HepG2 (cell line): ENCODE measurements around the gene FNBP1L. TPM values are rescaled to one million over a fixed set of nuclear protein-coding genes. Genes with fewer than 3 reads are reported as not detected.

Source experiments
- ATRX ChIP-seq: sonication (generic); formaldehyde crosslinking; IDR thresholded peaks from 2 replicates; pipeline ENCODE4 v1.4.0; 2020; ENCODE audit warnings: missing genetic modification reagents, borderline replicate concordance
- HINFP ChIP-seq: sonication (generic); formaldehyde crosslinking; IDR thresholded peaks from 2 replicates; pipeline ENCODE4 v1.4.0; 2020; ENCODE audit warnings: low read depth, mild to moderate bottlenecking, missing genetic modification reagents
- MATR3 ChIP-seq: sonication (generic); formaldehyde crosslinking; IDR thresholded peaks from 2 replicates; pipeline ENCODE4 v1.4.0; 2020; ENCODE audit warnings: missing genetic modification reagents
- SNAPC4 ChIP-seq: sonication (generic); formaldehyde crosslinking; IDR thresholded peaks from 2 replicates; pipeline ENCODE4 v1.4.0; 2020; ENCODE audit warnings: mild to moderate bottlenecking, missing genetic modification reagents
- TAF1 ChIP-seq: sonication (generic); formaldehyde crosslinking; IDR thresholded peaks from 2 replicates; pipeline ENCODE4 v1.4.0; 2020; ENCODE audit warnings: missing genetic modification reagents
- TCF12 ChIP-seq, 2 experiments: fragments of 450-650 bp in 1 of 2; sonication (generic) in 1 of 2; formaldehyde crosslinking in 1 of 2; IDR thresholded peaks; 2 replicates each; pipeline versions ENCODE4 v1.6.1 to v1.8.0; 2017 to 2022; ENCODE audit warnings: antibody characterized with exemption in 1 of 2, mild to moderate bottlenecking in 1 of 2, missing genetic modification reagents in 1 of 2, moderate library complexity in 1 of 2
- ZNF138 ChIP-seq: sonication (generic); formaldehyde crosslinking; IDR thresholded peaks from 2 replicates; pipeline ENCODE4 v1.5.0; 2020; ENCODE audit warnings: mild to moderate bottlenecking, low read depth, missing genetic modification reagents
- ZNF407 ChIP-seq: sonication (generic); formaldehyde crosslinking; IDR thresholded peaks from one replicate; pipeline ENCODE4 v1.5.1; 2020; ENCODE audit warnings: mild to moderate bottlenecking, missing genetic modification reagents; ENCODE audit errors: not compliant biosample characterization
- ZNF768 ChIP-seq: sonication (generic); formaldehyde crosslinking; IDR thresholded peaks from 2 replicates; pipeline ENCODE4 v1.4.0; 2020; ENCODE audit warnings: missing genetic modification reagents
- polyA plus RNA-seq, 8 experiments: library from polyadenylated mRNA; depleted of rRNA in 3 of 8; stranded (reverse) in 7 of 8; unstranded in 1 of 8; fragments of >200 nt; fragmentation: Illumina TruSeq in 4 of 8; extraction: Trizol in 4 of 8; gene quantifications; 2 replicates each; pipeline versions ENCODE4 v1.2.1 to v1.2.3, GENCODE V29; 2011 to 2016; ENCODE audit warnings: low read depth in 4 of 8, missing spikeins in 1 of 8, mixed read lengths in 1 of 8; ENCODE audit not compliant: insufficient read depth in 1 of 8
- total RNA-seq, 5 experiments: library from RNA; depleted of rRNA; stranded (reverse); fragments of >200 nt; fragmentation: Illumina TruSeq; extraction: Trizol; gene quantifications; 2 replicates each; pipeline ENCODE4 v1.2.3, GENCODE V29; 2016; ENCODE audit warnings: low read depth in 1 of 5

FNBP1L gene
- total and polyA plus RNA-seq, 2 of the 13 experiments (the other 11 are each of a cell fraction or from before 2014, with no cell fraction given) = 24.1 to 27.1 TPM

- no peak for TF ChIP-seq ZNF407 (CRISPR knock-in tag)
- 0 out of 2 replicates have a peak, but pooled peaks have one; percentile 42 for TF ChIP-seq HINFP
- TF ChIP-seq SNAPC4 (CRISPR knock-in tag) = no peak
- no peak for TF ChIP-seq ZNF768
- no peak for TF ChIP-seq ZNF138 (CRISPR knock-in tag)
- no peak for TF ChIP-seq TAF1 (CRISPR knock-in tag)
- TF ChIP-seq TCF12 (IDR thresholded peaks at IDR 0.05) = no peak
- TF ChIP-seq TCF12 (CRISPR knock-in tag; IDR thresholded peaks at IDR 0.05) = no peak
- no peak for TF ChIP-seq ATRX
- TF ChIP-seq MATR3 (CRISPR knock-in tag) = no peak
These were observed 1.3 kb downstream of the FNBP1L start (continued) for GRCh38 chr1:93448983-93449804.
